OCI-LY1 (cell line): ENCODE results near the gene RAD51B.
A peak's percentile ranks its signal among the peaks of the same experiment; 100 is the strongest.

Experiments
- H2AFZ ChIP-seq: fragments of 200-600 bp; sonication (generic), shearing (Covaris generic); 2 replicates; pipeline ENCODE4 v1.6.0; 2014; ENCODE audit warnings: antibody characterized with exemption, mild to moderate bottlenecking, low read length
- H3F3A ChIP-seq: fragments of 200-600 bp; sonication (generic), shearing (Covaris generic); 2 replicates; pipeline ENCODE4 v1.6.0; 2014; ENCODE audit warnings: mild to moderate bottlenecking, antibody characterized with exemption, low read length, moderate library complexity; ENCODE audit not compliant: insufficient read depth
- H3K27ac ChIP-seq: fragments of 200-600 bp; sonication (generic); 2 replicates; pipeline ENCODE4 v1.5.1; 2014; ENCODE audit warnings: low read length, mixed run types, mild to moderate bottlenecking, low read depth; ENCODE audit not compliant: poor library complexity, severe bottlenecking
- H3K27me3 ChIP-seq: fragments of 200-600 bp; sonication (generic); 2 replicates; pipeline ENCODE4 v1.6.0; 2014; ENCODE audit warnings: antibody characterized with exemption, mild to moderate bottlenecking, low read length, moderate library complexity; ENCODE audit not compliant: insufficient read depth
- H3K36me3 ChIP-seq: fragments of 200-600 bp; sonication (generic); 2 replicates; pipeline ENCODE4 v1.6.1; 2014; ENCODE audit warnings: mild to moderate bottlenecking, antibody characterized with exemption, low read length, moderate library complexity, mixed read lengths; ENCODE audit not compliant: insufficient read depth
- H3K4me1 ChIP-seq: fragments of 200-600 bp; sonication (generic); 2 replicates; pipeline ENCODE4 v1.5.1; 2014; ENCODE audit warnings: mild to moderate bottlenecking, low read length, moderate library complexity; ENCODE audit not compliant: insufficient read depth, severe bottlenecking
- H3K4me2 ChIP-seq: fragments of 200-600 bp; sonication (generic), shearing (Covaris generic); 2 replicates; pipeline ENCODE4 v1.6.1; 2014; ENCODE audit warnings: low read length
- H3K4me3 ChIP-seq: fragments of 200-600 bp; sonication (generic); 2 replicates; pipeline ENCODE4 v1.5.1; 2014; ENCODE audit warnings: low read length, low read depth, mild to moderate bottlenecking, mixed read lengths; ENCODE audit not compliant: poor library complexity, severe bottlenecking
- H3K79me2 ChIP-seq: fragments of 200-600 bp; shearing (Covaris generic); 2 replicates; pipeline ENCODE4 v1.6.1; 2016; ENCODE audit warnings: mixed run types, low read length, mixed read lengths; ENCODE audit not compliant: insufficient read depth
- H3K9ac ChIP-seq: fragments of 200-600 bp; sonication (generic), shearing (Covaris generic); 2 replicates; pipeline ENCODE4 v1.6.1; 2014; ENCODE audit warnings: mild to moderate bottlenecking, low read length, mixed read lengths
- H3K9me2 ChIP-seq: fragments of 200-600 bp; sonication (generic), shearing (Covaris generic); 2 replicates; pipeline ENCODE4 v1.6.1; 2014; ENCODE audit warnings: low read depth, mild to moderate bottlenecking, low read length, mixed read lengths
- H3K9me3 ChIP-seq: fragments of 200-600 bp; shearing (Covaris generic); 2 replicates; pipeline ENCODE4 v1.6.1; 2014; ENCODE audit warnings: low read length, mixed read lengths
- H4K20me1 ChIP-seq: fragments of 200-600 bp; sonication (generic), shearing (Covaris generic); 2 replicates; pipeline ENCODE4 v1.6.0; 2016; ENCODE audit warnings: mild to moderate bottlenecking, low read length; ENCODE audit not compliant: insufficient read depth
- EZH2 ChIP-seq: fragments of 200-600 bp; sonication (generic), shearing (Covaris generic); IDR thresholded peaks from 2 replicates; pipeline ENCODE4 v1.8.0; 2017; ENCODE audit warnings: borderline replicate concordance, mixed run types, mild to moderate bottlenecking, antibody characterized with exemption, low read length, moderate library complexity, mixed read lengths
- TF ChIP-seq, protein P1 (sequence below): fragments of 200-600 bp; sonication (generic), shearing (Covaris generic); IDR thresholded peaks from 2 replicates; pipeline ENCODE4 v1.5.1; 2017; ENCODE audit warnings: mild to moderate bottlenecking, antibody characterized with exemption, low read length, moderate library complexity, mixed read lengths

Gene RAD51B

DNA sequence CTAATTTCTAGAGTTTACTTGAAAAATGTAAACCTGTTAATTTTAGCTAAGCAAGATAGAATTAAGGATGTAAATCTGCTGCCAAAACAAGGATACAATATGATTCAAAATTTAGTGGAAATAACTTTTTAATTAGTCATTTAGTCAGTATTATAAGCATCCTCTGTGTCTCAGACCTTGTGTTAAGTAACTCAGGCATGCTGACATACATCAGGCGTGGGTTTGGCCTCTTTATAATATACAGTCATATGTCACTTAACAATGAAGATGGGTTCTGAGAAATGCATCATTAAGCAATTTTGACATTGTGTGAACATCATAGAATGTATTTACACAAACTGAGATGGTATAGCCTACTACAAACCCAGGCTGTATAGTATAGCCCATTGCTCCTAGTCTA, 586.4 kb downstream of the RAD51B start:
- peaks cover 78% of the 10 kb centered on the region for H3K4me1 ChIP-seq
- no peak overlapping the region for H3K4me3 ChIP-seq
- H3K27me3 ChIP-seq, result no peaks in the 10 kb centered on the region
- H3F3A ChIP-seq, result peaks cover 10% of the 10 kb centered on the region
- peak overlapping the region; percentile 15 for H3K4me2 ChIP-seq
- no peak overlapping the region for H2AFZ ChIP-seq
- no peaks in the 10 kb centered on the region for H4K20me1 ChIP-seq
- H3K9me2 ChIP-seq, result no peaks in the 10 kb centered on the region
- H3K9me3 ChIP-seq, result no peaks in the 10 kb centered on the region
- TF ChIP-seq, protein P1, sequence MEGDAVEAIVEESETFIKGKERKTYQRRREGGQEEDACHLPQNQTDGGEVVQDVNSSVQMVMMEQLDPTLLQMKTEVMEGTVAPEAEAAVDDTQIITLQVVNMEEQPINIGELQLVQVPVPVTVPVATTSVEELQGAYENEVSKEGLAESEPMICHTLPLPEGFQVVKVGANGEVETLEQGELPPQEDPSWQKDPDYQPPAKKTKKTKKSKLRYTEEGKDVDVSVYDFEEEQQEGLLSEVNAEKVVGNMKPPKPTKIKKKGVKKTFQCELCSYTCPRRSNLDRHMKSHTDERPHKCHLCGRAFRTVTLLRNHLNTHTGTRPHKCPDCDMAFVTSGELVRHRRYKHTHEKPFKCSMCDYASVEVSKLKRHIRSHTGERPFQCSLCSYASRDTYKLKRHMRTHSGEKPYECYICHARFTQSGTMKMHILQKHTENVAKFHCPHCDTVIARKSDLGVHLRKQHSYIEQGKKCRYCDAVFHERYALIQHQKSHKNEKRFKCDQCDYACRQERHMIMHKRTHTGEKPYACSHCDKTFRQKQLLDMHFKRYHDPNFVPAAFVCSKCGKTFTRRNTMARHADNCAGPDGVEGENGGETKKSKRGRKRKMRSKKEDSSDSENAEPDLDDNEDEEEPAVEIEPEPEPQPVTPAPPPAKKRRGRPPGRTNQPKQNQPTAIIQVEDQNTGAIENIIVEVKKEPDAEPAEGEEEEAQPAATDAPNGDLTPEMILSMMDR, result no peak
- H3K79me2 ChIP-seq, result no peaks in the 10 kb centered on the region
- H3K9ac ChIP-seq, result peak overlapping the region; percentile 46
- peak overlapping the region; percentile 70 for H3K27ac ChIP-seq
- H3K36me3 ChIP-seq, result no peaks in the 10 kb centered on the region

DNA sequence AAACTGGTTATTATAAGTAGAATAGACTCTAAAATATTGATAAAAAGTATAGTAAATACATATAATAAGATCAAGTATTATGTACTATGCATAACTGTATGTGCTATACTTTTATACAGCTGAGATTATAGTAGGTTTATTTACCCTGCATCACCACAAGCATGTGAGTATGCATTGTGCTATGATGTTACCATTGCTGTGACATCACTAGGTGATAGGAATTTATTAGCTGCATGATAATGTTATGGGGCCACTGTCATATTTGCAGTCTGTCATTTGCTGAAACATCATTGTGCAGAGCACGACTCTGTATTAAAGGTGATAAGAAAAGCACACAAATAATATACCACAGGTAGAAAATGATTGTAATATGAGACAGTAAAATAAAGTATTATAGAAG, 587.7 kb downstream of the RAD51B start:
- Histone ChIP-seq H3K9ac (no peak overlapping the region), H2AFZ (no peak overlapping the region), H3K4me1 (peaks cover 65% of the 10 kb centered on the region), H4K20me1 (no peaks in the 10 kb centered on the region), H3K4me3 (no peak overlapping the region), H3F3A (peaks cover 10% of the 10 kb centered on the region), H3K27me3 (no peaks in the 10 kb centered on the region), H3K36me3 (no peaks in the 10 kb centered on the region), H3K79me2 (no peaks in the 10 kb centered on the region), H3K4me2 (no peak overlapping the region), H3K9me3 (no peaks in the 10 kb centered on the region), H3K27ac (peak overlapping the region; percentile 43), H3K9me2 (no peaks in the 10 kb centered on the region)
- no peak for TF ChIP-seq EZH2
- TF ChIP-seq, protein P1, result no peak

DNA sequence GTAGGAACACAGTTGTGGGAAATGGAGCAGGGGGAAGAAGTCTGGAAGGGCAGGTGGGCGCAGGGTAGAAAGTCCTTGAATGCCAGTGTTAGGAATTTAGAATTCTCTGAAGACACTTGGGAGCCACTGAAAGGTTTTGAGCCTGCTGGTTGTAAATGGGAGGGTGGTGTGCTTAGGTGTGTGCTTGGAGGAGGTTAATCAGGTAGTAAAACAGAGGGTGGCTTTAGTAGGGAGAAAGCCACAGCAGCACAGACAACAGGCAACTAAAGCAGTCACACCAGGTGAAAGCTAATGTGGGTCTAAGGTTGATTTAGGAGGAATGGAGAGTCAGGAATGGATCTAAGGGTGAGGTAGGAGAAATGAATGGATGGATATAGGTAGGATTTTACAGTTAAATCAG, 588.2 kb downstream of the RAD51B start:
- peaks cover 10% of the 10 kb centered on the region for H3F3A ChIP-seq
- no peaks in the 10 kb centered on the region for H3K9me2 ChIP-seq
- no peak overlapping the region for H2AFZ ChIP-seq
- peak overlapping the region; percentile 22 for H3K9ac ChIP-seq
- peak overlapping the region; percentile 43 for H3K27ac ChIP-seq
- no peaks in the 10 kb centered on the region for H3K79me2 ChIP-seq
- H3K4me1 ChIP-seq, result peaks cover 60% of the 10 kb centered on the region
- no peaks in the 10 kb centered on the region for H3K36me3 ChIP-seq
- H3K4me2 ChIP-seq, result no peak overlapping the region
- TF ChIP-seq, protein P1, result no peak
- no peak for TF ChIP-seq EZH2
- no peaks in the 10 kb centered on the region for H3K27me3 ChIP-seq
- no peaks in the 10 kb centered on the region for H3K9me3 ChIP-seq
- H4K20me1 ChIP-seq, result no peaks in the 10 kb centered on the region
- H3K4me3 ChIP-seq, result no peak overlapping the region
